Lower lobe of right lung (tissue), 2 donors: ENCODE data around the gene CEP350. TPM values are rescaled to one million over a fixed set of nuclear protein-coding genes. Genes with fewer than 3 reads are reported as not detected.
"Not testable (repeated sequence)": the region's sequence is repeated elsewhere in the genome, so short reads cannot be mapped to it uniquely, and the experiment has no call there.

Experiments used
- ATAC-seq, 2 donors: fragments of 200-7000 bp; cut with Tn5 transposase; one replicate each; pipeline ENCODE4 v1.9.1; 2020 to 2022; ENCODE audit warnings: mild to moderate bottlenecking in 2 of 2, moderate library complexity in 2 of 2
- DNase-seq: peaks from one replicate; pipeline ENCODE4 v3.0.0-alpha.2; 2020
- H3K27ac ChIP-seq: fragments of 200-600 bp; one replicate; pipeline ENCODE4 v1.8.0; 2022
- H3K27me3 ChIP-seq: fragments of 200-600 bp; one replicate; pipeline ENCODE4 v1.8.0; 2022; ENCODE audit warnings: low read depth
- H3K36me3 ChIP-seq: fragments of 200-600 bp; one replicate; pipeline ENCODE4 v1.8.0; 2022; ENCODE audit warnings: mild to moderate bottlenecking
- H3K4me1 ChIP-seq: fragments of 200-600 bp; one replicate; pipeline ENCODE4 v1.8.0; 2022
- H3K4me3 ChIP-seq: fragments of 200-600 bp; one replicate; pipeline ENCODE4 v1.8.0; 2022; ENCODE audit warnings: mild to moderate bottlenecking
- H3K9me3 ChIP-seq: fragments of 200-600 bp; one replicate; pipeline ENCODE4 v1.8.0; 2022
- CTCF ChIP-seq: fragments of 200-600 bp; IDR thresholded peaks from one replicate; pipeline ENCODE4 v1.8.0; 2022; ENCODE audit warnings: antibody characterized with exemption, mild to moderate bottlenecking
- intact Hi-C: fragments of 100-400 bp; cut with DNase I; formaldehyde crosslinking; loops from one replicate; pipeline ENCODE4 v1.11.0; 2022
- total RNA-seq: library from RNA; stranded (reverse); fragmentation: NEBNext Ultra II Directional; extraction: Animal tissue kit (Norgen Biotek cat#: 25700); gene quantifications from one replicate; pipeline ENCODE4 v1.2.1, GENCODE V29; 2021
- donor health status: DM: no; HTN: yes; CAD: no; lungs with severe emphysema.

CEP350 gene
- total RNA-seq, 1 donor from 2014 or later, result 53.2 TPM

- no peak for TF ChIP-seq CTCF
- no peak overlapping the region for H3K27ac ChIP-seq
- no peak for ATAC-seq
- H3K36me3 ChIP-seq, result no peaks in the 10 kb centered on the region
- intact Hi-C loops, result no loop called here
- no peaks in the 10 kb centered on the region for H3K4me1 ChIP-seq
- H3K27me3 ChIP-seq, result no peaks in the 10 kb centered on the region
- no peak for DNase-seq
- no peak overlapping the region for H3K4me3 ChIP-seq
- no peaks in the 10 kb centered on the region for H3K9me3 ChIP-seq
These were observed 168.9 kb downstream of the CEP350 start for GRCh38 chr1:180123463-180123936.

- Histone ChIP-seq H3K27me3 (no peaks in the 10 kb centered on the region), H3K27ac (no peak overlapping the region), H3K9me3 (no peaks in the 10 kb centered on the region), H3K4me1 (no peaks in the 10 kb centered on the region), H3K4me3 (no peak overlapping the region), H3K36me3 (no peaks in the 10 kb centered on the region)
- TF ChIP-seq CTCF, result no peak
- intact Hi-C loops, result no loop called here
- ATAC-seq (no peak), DNase-seq (no peak)
These were observed 176.0 kb downstream of the CEP350 start for GRCh38 chr1:180130651-180131050.

- peak overlapping the region; percentile 24 for H3K27ac ChIP-seq
- TF ChIP-seq CTCF, result no peak
- peak; percentile 58 to 62 for ATAC-seq
These were observed 176.9 kb downstream of the CEP350 start for GRCh38 chr1:180131510-180131909.

GRCh38 chr1:180133193-180133592 is 178.6 kb downstream of the CEP350 start:
- no peak overlapping the region for H3K4me3 ChIP-seq
- no peak overlapping the region for H3K27ac ChIP-seq
- no peak for ATAC-seq
- no peak for TF ChIP-seq CTCF
- intact Hi-C loops, result no loop called here
- no peak for DNase-seq
- H3K36me3 ChIP-seq, result no peaks in the 10 kb centered on the region
- no peaks in the 10 kb centered on the region for H3K27me3 ChIP-seq
- no peaks in the 10 kb centered on the region for H3K9me3 ChIP-seq
- H3K4me1 ChIP-seq, result no peaks in the 10 kb centered on the region

More at GRCh38 chr1:180131510-180131909, 176.9 kb downstream of the CEP350 start:
- no peaks in the 10 kb centered on the region for H3K36me3 ChIP-seq
- H3K9me3 ChIP-seq, result no peaks in the 10 kb centered on the region
- DNase-seq, result peak; percentile 71
- intact Hi-C loops, result no loop called here
- H3K27me3 ChIP-seq, result no peaks in the 10 kb centered on the region
- no peak overlapping the region for H3K4me3 ChIP-seq
- H3K4me1 ChIP-seq, result no peaks in the 10 kb centered on the region

- H3K27ac ChIP-seq, ATAC-seq, intact Hi-C loops, H3K27me3 ChIP-seq, H3K36me3 ChIP-seq, H3K9me3 ChIP-seq, H3K4me3 ChIP-seq, H3K4me1 ChIP-seq, DNase-seq: not testable (repeated sequence)
These were observed 179.1 kb downstream of the CEP350 start for GRCh38 chr1:180133688-180134087.

GRCh38 chr1:180135535-180135934 is 180.9 kb downstream of the CEP350 start:
- Histone ChIP-seq H3K9me3 (no peaks in the 10 kb centered on the region), H3K27ac (no peak overlapping the region), H3K4me1 (no peaks in the 10 kb centered on the region), H3K36me3 (no peaks in the 10 kb centered on the region), H3K4me3 (no peak overlapping the region), H3K27me3 (no peaks in the 10 kb centered on the region)
- DNase-seq (no peak), ATAC-seq (no peak)
- intact Hi-C loops, result no loop called here
- TF ChIP-seq CTCF, result no peak
